HepG2 (cell line): ENCODE results near the gene CD2. TPM values are rescaled to one million over a fixed set of nuclear protein-coding genes. Genes with fewer than 3 reads are reported as not detected.

Source experiments
- ATAC-seq: fragments of 200-7000 bp; cut with Tn5 transposase; 3 replicates; pipeline ENCODE4 v1.9.1; 2020; ENCODE audit warnings: mild to moderate bottlenecking, moderate library complexity
- Bru-seq: library from RNA; stranded (reverse); fragments of 400-500 nt; gene quantifications from one replicate; lab custom pipeline; 2021; lab: Mats Ljungman, UMichigan
- BruChase-seq, 2 experiments: library from RNA; stranded (reverse); fragments of 400-500 nt; gene quantifications; one replicate each; lab custom pipeline; 2021; lab: Mats Ljungman, UMichigan
- BruUV-seq: library from RNA; stranded (reverse); fragments of 400-500 nt; replicated peaks from 2 replicates; lab custom pipeline; 2021; lab: Mats Ljungman, UMichigan
- CTCF ChIA-PET: fragments of 300-600 bp; formaldehyde crosslinking; extraction: SDS; loops from one replicate; lab custom pipeline; 2021; ENCODE audit warnings: low total read pairs, inconsistent platforms, low intra/inter-chr PET ratio; lab: Yijun Ruan, JAX
- POLR2A ChIA-PET: fragments of 350-600 bp; sonication (Branson Sonifier 250); formaldehyde crosslinking; loops from one replicate; lab custom pipeline; 2020; ENCODE audit warnings: antibody characterized with exemption, inconsistent platforms; lab: Yijun Ruan, JAX
- DNase-seq: peaks from one replicate; pipeline ENCODE4 v3.0.0-alpha.2; 2015; ENCODE audit warnings: low spot score
- FAIRE-seq: peaks from 3 replicates; lab custom pipeline; 2011; peaks lifted over from hg19 to GRCh38; lab: Jason Lieb, UNC
- H2AFZ ChIP-seq: one replicate; pipeline ENCODE4 v1.6.1; 2011; ENCODE audit warnings: low read length, inconsistent platforms
- H3K27ac ChIP-seq: fragments of 300-600 bp; 3 replicates; pipeline ENCODE4 v1.8.0; 2011; ENCODE audit warnings: mixed run types, mild to moderate bottlenecking, mixed read lengths, low read length, inconsistent platforms; ENCODE audit not compliant: insufficient read depth; ENCODE audit errors: extremely low read length
- H3K27me3 ChIP-seq, 2 experiments: fragments of 200-600 bp in 1 of 2; 2 replicates in 1 of 2; 3 replicates in 1 of 2; pipeline versions ENCODE4 v1.6.0 to v1.8.0; 2011; ENCODE audit warnings: low read length in 2 of 2, mild to moderate bottlenecking in 2 of 2, moderate library complexity in 2 of 2, inconsistent platforms in 1 of 2; ENCODE audit not compliant: insufficient read depth in 2 of 2, control insufficient read depth in 1 of 2
- H3K36me3 ChIP-seq, 2 experiments: fragments of 200-600 bp in 1 of 2; replicated peaks in 1 of 2; 2 replicates in 1 of 2; 3 replicates in 1 of 2; pipeline versions ENCODE4 v1.5.1 to v1.8.0; 2011; ENCODE audit warnings: low read length in 2 of 2, inconsistent platforms in 1 of 2; ENCODE audit not compliant: insufficient read depth in 2 of 2, control insufficient read depth in 1 of 2
- H3K4me1 ChIP-seq: 2 replicates; pipeline ENCODE4 v1.5.1; 2012; ENCODE audit warnings: low read length, inconsistent platforms; ENCODE audit not compliant: insufficient read depth
- H3K4me2 ChIP-seq: 2 replicates; pipeline ENCODE4 v1.6.0; 2011; ENCODE audit warnings: low read depth, low read length, inconsistent platforms
- H3K4me3 ChIP-seq, 3 experiments: fragments of 200-600 bp in 1 of 3; sonication (generic), shearing (Covaris generic) in 1 of 3; replicated peaks in 1 of 3; 2 replicates each; pipeline ENCODE4 v1.5.1; 2011 to 2016; ENCODE audit warnings: low read length in 3 of 3, inconsistent platforms in 2 of 3, low read depth in 2 of 3, mild to moderate bottlenecking in 2 of 3, control low read depth in 1 of 3, mixed read lengths in 1 of 3; ENCODE audit not compliant: insufficient read depth in 1 of 3
- H3K79me2 ChIP-seq: one replicate; pipeline ENCODE4 v1.6.1; 2011; ENCODE audit warnings: low read length, inconsistent platforms; ENCODE audit not compliant: insufficient read depth
- H3K9ac ChIP-seq: 2 replicates; pipeline ENCODE4 v1.6.0; 2011; ENCODE audit warnings: mild to moderate bottlenecking, low read depth, low read length, inconsistent platforms; ENCODE audit not compliant: insufficient read depth
- H3K9me3 ChIP-seq: 2 replicates; pipeline ENCODE4 v1.5.1; 2012; ENCODE audit warnings: mild to moderate bottlenecking, low read length
- H4K20me1 ChIP-seq: 2 replicates; pipeline ENCODE4 v1.6.0; 2011; ENCODE audit warnings: inconsistent platforms, mild to moderate bottlenecking, low read length, moderate library complexity; ENCODE audit not compliant: insufficient read depth
- CBFB ChIP-seq: sonication (generic); formaldehyde crosslinking; IDR thresholded peaks from 2 replicates; pipeline ENCODE4 v1.4.0; 2020; ENCODE audit warnings: missing genetic modification reagents
- CBX1 ChIP-seq: IDR thresholded peaks from one replicate; pipeline ENCODE4 v1.6.1; 2016; ENCODE audit warnings: antibody characterized with exemption, low read depth
- ELF4 ChIP-seq: sonication (generic); formaldehyde crosslinking; IDR thresholded peaks from 2 replicates; pipeline ENCODE4 v1.5.0; 2020; ENCODE audit warnings: missing genetic modification reagents, mild to moderate bottlenecking, moderate library complexity, borderline replicate concordance
- FOXK1 ChIP-seq: sonication (generic); formaldehyde crosslinking; IDR thresholded peaks from 2 replicates; pipeline ENCODE4 v1.4.0; 2020; ENCODE audit warnings: low read depth, missing genetic modification reagents, borderline replicate concordance
- HMGA1 ChIP-seq: sonication (generic); formaldehyde crosslinking; conservative IDR thresholded peaks from 2 replicates; pipeline ENCODE4 v1.4.0; 2020; ENCODE audit warnings: missing genetic modification reagents
- JUN ChIP-seq: sonication (generic); formaldehyde crosslinking; IDR thresholded peaks from 2 replicates; pipeline ENCODE4 v1.4.0; 2020; ENCODE audit warnings: mild to moderate bottlenecking, missing genetic modification reagents
- MTF1 ChIP-seq: sonication (generic); formaldehyde crosslinking; IDR thresholded peaks from 2 replicates; pipeline ENCODE4 v1.5.0; 2020; ENCODE audit warnings: missing genetic modification reagents
- RCOR2 ChIP-seq: IDR thresholded peaks from 2 replicates; pipeline ENCODE4 v1.6.1; 2016; ENCODE audit warnings: missing biosample characterization, missing genetic modification reagents
- SNRNP70 ChIP-seq: fragments of 200-400 bp; formaldehyde crosslinking; IDR thresholded peaks from 2 replicates; pipeline ENCODE4 v1.6.1; 2017; ENCODE audit warnings: mild to moderate bottlenecking, low read depth, low read length, moderate library complexity
- TOPORS ChIP-seq: sonication (generic); formaldehyde crosslinking; IDR thresholded peaks from 2 replicates; pipeline ENCODE4 v1.8.0; 2023; ENCODE audit warnings: mild to moderate bottlenecking, missing genetic modification reagents
- TRIM24 ChIP-seq: sonication (generic); formaldehyde crosslinking; IDR thresholded peaks from 2 replicates; pipeline ENCODE4 v1.8.0; 2022; ENCODE audit warnings: mild to moderate bottlenecking, missing genetic modification reagents
- ZEB1 ChIP-seq: IDR thresholded peaks from 2 replicates; pipeline ENCODE4 v1.6.1; 2012; ENCODE audit warnings: mild to moderate bottlenecking, low read depth, inconsistent platforms; ENCODE audit not compliant: insufficient replicate concordance
- ZFP37 ChIP-seq: sonication (generic); formaldehyde crosslinking; IDR thresholded peaks from 2 replicates; pipeline ENCODE4 v1.4.0; 2020; ENCODE audit warnings: missing genetic modification reagents, borderline replicate concordance
- ZNF451 ChIP-seq: sonication (generic); formaldehyde crosslinking; IDR thresholded peaks from 2 replicates; pipeline ENCODE4 v1.5.0; 2020; ENCODE audit warnings: mild to moderate bottlenecking, missing genetic modification reagents
- ZNF496 ChIP-seq: sonication (generic); formaldehyde crosslinking; IDR thresholded peaks from 2 replicates; pipeline ENCODE4 v1.8.1; 2023; ENCODE audit warnings: mild to moderate bottlenecking, moderate library complexity, missing genetic modification reagents; ENCODE audit not compliant: insufficient replicate concordance
- ZNF850 ChIP-seq: sonication (generic); formaldehyde crosslinking; conservative IDR thresholded peaks from 2 replicates; pipeline ENCODE4 v1.9.0; 2021; ENCODE audit warnings: mild to moderate bottlenecking, missing genetic modification reagents
- ZSCAN30 ChIP-seq: sonication (generic); formaldehyde crosslinking; IDR thresholded peaks from 2 replicates; pipeline ENCODE4 v1.5.0; 2020; ENCODE audit warnings: mild to moderate bottlenecking, missing genetic modification reagents
- WGBS: methylation state at CpG from one replicate; pipeline ENCODE4 v1.1.6; 2017; ENCODE audit warnings: low lambda C conversion rate; 5-methylcytosine and 5-hydroxymethylcytosine counted together
- in situ Hi-C: cut with HindIII; loops from 2 replicates; pipeline ENCODE4 v1.10.0; 2017; ENCODE audit warnings: low pct_unique_long_range_greater_than_20kb; ENCODE audit not compliant: extremely low pct_ligation_motif_present
- intact Hi-C: fragments of 100-400 bp; cut with micrococcal nuclease; formaldehyde crosslinking; loops from one replicate; pipeline ENCODE4 v1.10.0; 2022; ENCODE audit not compliant: unreplicated experiment
- long read RNA-seq, 2 experiments: library from RNA in 1 of 2; library from polyadenylated mRNA in 1 of 2; stranded (forward) in 1 of 2; unstranded in 1 of 2; transcript quantifications; one replicate each; pipeline ENCODE4 v2.0.0, GENCODE V29; 2019 to 2022
- polyA minus RNA-seq, 3 experiments: library from RNA; depleted of rRNA, polyadenylated mRNA; stranded (reverse); fragments of >200 nt; gene quantifications; 2 replicates each; pipeline ENCODE4 v1.2.3, GENCODE V29; 2011; ENCODE audit warnings: low replicate concordance in 1 of 3
- polyA plus RNA-seq, 8 experiments: library from polyadenylated mRNA; depleted of rRNA in 3 of 8; stranded (reverse) in 7 of 8; unstranded in 1 of 8; fragments of >200 nt; fragmentation: Illumina TruSeq in 4 of 8; extraction: Trizol in 4 of 8; gene quantifications; 2 replicates each; pipeline versions ENCODE4 v1.2.1 to v1.2.3, GENCODE V29; 2011 to 2016; ENCODE audit warnings: low read depth in 4 of 8, missing spikeins in 1 of 8, mixed read lengths in 1 of 8; ENCODE audit not compliant: insufficient read depth in 1 of 8
- total RNA-seq, 5 experiments: library from RNA; depleted of rRNA; stranded (reverse); fragments of >200 nt; fragmentation: Illumina TruSeq; extraction: Trizol; gene quantifications; 2 replicates each; pipeline ENCODE4 v1.2.3, GENCODE V29; 2016; ENCODE audit warnings: low read depth in 1 of 5

CD2 gene
- total RNA-seq (2016; rRNA removed; fragmentation: Illumina TruSeq; extraction: Trizol) (not detected in 2 replicates), polyA plus RNA-seq (2011; rRNA removed) (not detected in 2 replicates), polyA minus RNA-seq (2011; rRNA and poly(A)+ RNA removed; ENCODE audit: low replicate concordance) (not detected in 2 replicates), Bru-seq, nascent RNA (not detected), BruChase-seq, experiment 1, labeled RNA remaining after a 6-hour chase (not detected), BruChase-seq, experiment 2, labeled RNA remaining after a 2-hour chase (not detected)
- not detected in 2 replicates for total RNA-seq (2016; cell fraction: cytosol; rRNA removed; fragmentation: Illumina TruSeq; extraction: Trizol; ENCODE audit: low read depth)
- total RNA-seq (2016; cell fraction: insoluble cytoplasmic fraction; rRNA removed; fragmentation: Illumina TruSeq; extraction: Trizol), result not detected in 2 replicates
- total RNA-seq (2016; cell fraction: membrane; rRNA removed; fragmentation: Illumina TruSeq; extraction: Trizol), result not detected in 2 replicates
- total RNA-seq (2016; cell fraction: nucleus; rRNA removed; fragmentation: Illumina TruSeq; extraction: Trizol), result not detected in 2 replicates
- not detected in 2 replicates for polyA plus RNA-seq (2011; cell fraction: cytosol; rRNA removed)
- polyA plus RNA-seq (2011; cell fraction: nucleus; rRNA removed), result not detected in 2 replicates
- polyA plus RNA-seq (2012), result not detected in 2 replicates
- not detected in 2 replicates for polyA plus RNA-seq (2016; cell fraction: cytosol; fragmentation: Illumina TruSeq; extraction: Trizol; ENCODE audit: low read depth)
- not detected in 2 replicates for polyA plus RNA-seq (2016; cell fraction: insoluble cytoplasmic fraction; fragmentation: Illumina TruSeq; extraction: Trizol; ENCODE audit: low read depth)
- not detected in 2 replicates for polyA plus RNA-seq (2016; cell fraction: membrane; fragmentation: Illumina TruSeq; extraction: Trizol; ENCODE audit: low read depth)
- not detected in 2 replicates for polyA plus RNA-seq (2016; cell fraction: nucleus; fragmentation: Illumina TruSeq; extraction: Trizol; ENCODE audit: insufficient read depth, low read depth)
- not detected in 2 replicates for polyA minus RNA-seq (2011; cell fraction: cytosol; rRNA and poly(A)+ RNA removed)
- polyA minus RNA-seq (2011; cell fraction: nucleus; rRNA and poly(A)+ RNA removed), result not detected in 2 replicates
- long read RNA-seq, experiment 1, result 0 reads
- long read RNA-seq, experiment 2, result 0 reads

DNA sequence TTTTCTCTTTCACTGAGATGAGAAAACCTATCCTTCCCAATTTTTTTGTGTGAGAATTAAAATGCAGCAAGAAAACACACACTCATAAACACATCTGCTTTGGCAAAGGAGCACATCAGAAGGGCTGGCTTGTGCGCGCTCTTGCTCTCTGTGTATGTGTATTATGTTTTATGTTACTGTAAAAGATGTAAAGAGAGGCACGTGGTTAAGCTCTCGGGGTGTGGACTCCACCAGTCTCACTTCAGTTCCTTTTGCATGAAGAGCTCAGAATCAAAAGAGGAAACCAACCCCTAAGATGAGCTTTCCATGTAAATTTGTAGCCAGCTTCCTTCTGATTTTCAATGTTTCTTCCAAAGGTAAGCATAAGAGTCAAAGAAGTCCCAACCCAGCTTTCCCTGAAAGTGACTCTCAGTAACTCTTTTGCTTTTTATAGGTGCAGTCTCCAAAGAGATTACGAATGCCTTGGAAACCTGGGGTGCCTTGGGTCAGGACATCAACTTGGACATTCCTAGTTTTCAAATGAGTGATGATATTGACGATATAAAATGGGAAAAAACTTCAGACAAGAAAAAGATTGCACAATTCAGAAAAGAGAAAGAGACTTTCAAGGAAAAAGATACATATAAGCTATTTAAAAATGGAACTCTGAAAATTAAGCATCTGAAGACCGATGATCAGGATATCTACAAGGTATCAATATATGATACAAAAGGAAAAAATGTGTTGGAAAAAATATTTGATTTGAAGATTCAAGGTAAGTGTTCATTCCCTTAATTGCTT, at the start of gene CD2:
Gene CD2, plus strand, starts transcription at position 233 of the 780 bp plus-strand sequence. Its CDS starts 63 bp downstream, at position 296.
- no TSS peak for BruUV-seq
- FAIRE-seq, result no peak

More for the DNA sequence above, at the start of gene CD2:
- no peaks in the 10 kb centered on the region for H3K36me3 ChIP-seq
- no peak within 1 kb of the TSS for H3K9ac ChIP-seq
- H3K27ac ChIP-seq, result no peak within 1 kb of the TSS
- H3K9me3 ChIP-seq, result no peaks in the 10 kb centered on the region
- ATAC-seq, result no peak
- no peak for DNase-seq
- no peak within 1 kb of the TSS for H3K4me2 ChIP-seq
- intact Hi-C loops, result no loop called here
- ChIA-PET POLR2A (no interaction called here), CTCF (no interaction called here)
- in situ Hi-C loops, result no loop called here
- no peak within 1 kb of the TSS for H2AFZ ChIP-seq
- no peaks in the 10 kb centered on the region for H3K79me2 ChIP-seq
- TF ChIP-seq ZNF451 (CRISPR knock-in tag) (no peak), ZEB1 (no peak), TRIM24 (CRISPR knock-in tag) (no peak), HMGA1 (no peak), RCOR2 (CRISPR knock-in tag) (no peak), ZNF496 (no peak), SNRNP70 (no peak), FOXK1 (CRISPR knock-in tag) (no peak), CBFB (CRISPR knock-in tag) (no peak), ZNF850 (CRISPR knock-in tag) (no peak), ELF4 (CRISPR knock-in tag) (no peak), ZFP37 (CRISPR knock-in tag) (no peak), JUN (no peak), MTF1 (no peak), TOPORS (CRISPR knock-in tag) (no peak), ZSCAN30 (CRISPR knock-in tag) (no peak), CBX1 (no peak)
- TF ChIP-seq, all 625 proteins: peak for 0
- WGBS, result 32% methylated on average over 7 of the region's 7 CpGs
- Histone ChIP-seq H3K4me1 (no peaks in the 10 kb centered on the region), H3K27me3 (peaks cover 0 to 3% of the 10 kb centered on the region in 2 experiments; a peak in 1 of 5 replicates), H4K20me1 (no peaks in the 10 kb centered on the region), H3K4me3 (no peak within 1 kb of the TSS)
